Right kidney (tissue), 1 donor: Measurements from ENCODE around the gene JMJD6.

ENCODE experiments used
- DNase-seq: peaks from one replicate; pipeline ENCODE4 v3.0.0-alpha.2; 2016

JMJD6 gene

DNA sequence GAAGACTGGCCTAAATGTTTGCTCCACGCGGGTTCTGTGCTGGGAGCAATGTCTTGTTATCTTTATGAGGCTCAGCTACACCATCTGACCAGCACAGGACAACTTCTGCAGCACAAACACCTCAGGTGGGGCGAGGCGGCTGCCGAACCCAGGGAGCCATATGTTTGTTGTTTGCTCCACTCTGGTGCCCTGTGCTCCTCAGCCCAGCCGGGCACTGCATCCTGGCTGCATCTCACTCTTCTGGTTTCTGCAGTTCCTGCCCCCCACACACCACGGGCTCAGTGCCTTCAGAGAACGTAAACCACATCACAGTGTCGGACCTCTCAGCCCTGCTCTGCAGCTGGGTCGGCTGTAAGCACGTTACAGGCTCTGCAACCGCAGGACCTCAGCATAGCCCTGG is 48.1 kb downstream of the JMJD6 start:
- no peak for DNase-seq

DNA sequence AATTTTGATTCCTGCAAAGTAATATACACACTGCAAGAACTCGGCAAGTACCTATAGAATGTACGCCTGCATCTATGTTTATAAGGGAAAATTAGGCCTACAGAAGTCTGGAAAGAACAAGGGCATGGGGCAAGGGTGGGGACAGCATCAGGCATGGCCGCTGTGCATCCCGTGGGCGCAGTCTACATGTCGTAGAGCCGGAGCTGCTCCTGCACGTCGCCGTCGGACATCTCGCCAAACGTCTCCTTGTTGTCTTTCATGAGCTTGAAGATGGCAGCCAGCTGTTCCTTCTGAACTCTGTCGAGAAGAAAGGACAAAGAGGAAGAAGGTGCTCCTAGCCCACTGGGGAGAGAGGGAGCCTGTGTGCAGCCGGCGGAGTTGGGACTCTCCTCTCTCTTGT is 49.0 kb downstream of the JMJD6 start:
- DNase-seq, result no peak

DNA sequence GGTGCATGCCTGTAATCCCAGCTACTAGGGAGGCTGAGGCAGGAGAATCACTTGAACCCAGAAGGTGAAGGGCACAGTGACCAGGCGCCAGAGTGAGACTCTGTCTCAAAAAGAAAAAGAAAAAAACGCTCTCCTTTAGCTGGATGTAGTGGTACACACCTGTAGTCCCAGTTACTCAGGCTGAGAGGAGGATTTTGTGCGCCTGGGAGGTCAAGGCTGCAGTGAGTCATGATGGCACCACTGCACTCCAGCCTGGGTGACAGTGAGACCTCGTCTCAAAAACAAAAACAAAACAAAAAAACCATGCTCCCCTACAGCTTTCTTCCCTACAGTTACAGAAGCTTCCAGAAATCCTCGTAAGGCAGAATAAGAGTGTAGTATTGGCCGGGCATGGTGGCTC is 49.8 kb downstream of the JMJD6 start:
- DNase-seq, result no peak

DNA sequence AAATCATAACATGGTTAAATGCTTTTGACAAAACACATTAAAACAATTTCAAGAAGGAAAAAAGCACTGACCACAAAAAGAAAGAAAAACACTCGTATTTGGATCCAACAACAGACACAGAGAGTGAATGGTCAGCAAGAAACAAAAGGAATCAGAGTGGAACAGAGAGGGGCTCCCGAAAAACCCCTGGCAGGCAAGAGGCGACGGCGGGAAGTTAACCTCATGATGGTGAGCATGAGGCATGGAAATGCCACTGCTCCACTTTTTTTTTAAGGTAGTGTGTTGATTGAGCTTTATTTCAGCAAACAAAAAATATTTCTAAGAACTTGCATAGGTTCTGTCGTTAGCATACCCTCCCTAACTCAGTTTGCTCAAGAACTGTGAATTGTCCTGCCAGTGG is 50.8 kb downstream of the JMJD6 start:
- no peak for DNase-seq

DNA sequence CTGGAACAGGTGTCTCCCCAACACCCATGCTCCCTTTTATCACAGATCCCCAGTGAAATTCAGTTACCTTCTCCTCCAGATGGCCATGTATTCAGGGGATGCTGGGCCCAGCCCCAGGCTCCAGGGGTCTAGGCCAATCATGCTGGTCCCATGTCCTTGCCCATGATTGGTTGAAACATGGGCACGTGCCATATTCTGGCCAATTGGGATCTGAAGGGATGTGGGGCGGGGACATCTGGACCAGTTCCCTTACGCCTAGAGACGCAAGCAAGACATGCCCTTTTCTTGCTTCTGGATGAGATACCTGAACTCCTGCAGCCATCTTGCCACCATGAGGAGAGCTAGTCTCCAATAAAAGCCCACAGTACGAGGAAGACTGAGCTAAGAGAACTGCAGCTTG is 51.8 kb downstream of the JMJD6 start:
- no peak for DNase-seq

DNA sequence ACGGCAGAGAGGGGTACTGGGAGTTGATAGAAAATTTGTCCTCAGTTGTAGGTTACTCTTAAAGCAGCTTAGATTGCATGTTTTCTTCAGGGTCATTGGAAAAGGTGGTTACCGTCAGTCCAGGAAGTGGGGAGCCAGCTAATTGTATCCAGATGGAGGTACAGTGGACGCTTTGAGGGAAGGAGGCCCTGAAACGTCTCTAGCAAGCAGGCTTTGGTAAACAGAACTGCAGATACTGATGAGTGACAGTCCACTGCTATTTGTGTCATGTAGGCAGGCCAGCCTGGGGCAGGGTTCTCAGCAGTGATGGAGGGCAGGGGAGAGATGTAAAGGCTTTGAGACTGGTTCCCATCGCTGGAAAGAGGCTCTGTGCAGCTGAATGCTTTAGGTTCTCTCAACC is 52.7 kb downstream of the JMJD6 start:
- DNase-seq, result no peak

- no peak for DNase-seq
These were observed 53.5 kb downstream of the JMJD6 start for GRCh38 chr17:76672892-76673291.

- DNase-seq, result no peak
These were observed 54.0 kb downstream of the JMJD6 start for GRCh38 chr17:76672270-76672851.

- no peak for DNase-seq
These were observed 54.5 kb downstream of the JMJD6 start for GRCh38 chr17:76671912-76672262.

GRCh38 chr17:76671123-76671911 is 55.1 kb downstream of the JMJD6 start:
- peak; percentile 96 for DNase-seq

DNA sequence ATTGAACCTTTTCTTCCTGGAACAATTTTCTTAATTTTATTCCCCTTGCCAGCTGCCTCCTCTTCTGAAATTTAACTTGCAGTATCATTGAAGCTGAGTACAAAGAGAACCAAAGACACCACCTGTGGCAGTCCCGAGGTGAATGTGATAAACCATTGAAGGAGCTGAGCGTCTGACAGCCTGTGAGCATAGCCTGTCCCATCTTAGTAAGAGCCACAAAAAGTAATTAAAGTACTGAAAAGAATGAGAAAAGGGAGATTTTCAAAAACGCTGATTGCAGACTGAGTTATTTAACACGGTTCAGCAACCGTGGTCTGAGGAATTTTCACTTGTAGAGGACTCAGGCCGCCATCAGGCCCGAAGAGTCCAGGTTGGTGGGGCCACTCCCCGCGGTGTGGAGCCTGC is 55.7 kb downstream of the JMJD6 start:
- no peak for DNase-seq

- no peak for DNase-seq
These were observed 56.2 kb downstream of the JMJD6 start for GRCh38 chr17:76670020-76670717.
